HG03565 (cell line): ENCODE results near the gene NRDE2.

ENCODE experiments used
- ATAC-seq: cut with Tn5 transposase; IDR thresholded peaks from one replicate; pipeline ENCODE4 v1.9.1; 2021; ENCODE audit warnings: mild to moderate bottlenecking, moderate library complexity; ENCODE audit not compliant: unreplicated experiment

Gene NRDE2

DNA sequence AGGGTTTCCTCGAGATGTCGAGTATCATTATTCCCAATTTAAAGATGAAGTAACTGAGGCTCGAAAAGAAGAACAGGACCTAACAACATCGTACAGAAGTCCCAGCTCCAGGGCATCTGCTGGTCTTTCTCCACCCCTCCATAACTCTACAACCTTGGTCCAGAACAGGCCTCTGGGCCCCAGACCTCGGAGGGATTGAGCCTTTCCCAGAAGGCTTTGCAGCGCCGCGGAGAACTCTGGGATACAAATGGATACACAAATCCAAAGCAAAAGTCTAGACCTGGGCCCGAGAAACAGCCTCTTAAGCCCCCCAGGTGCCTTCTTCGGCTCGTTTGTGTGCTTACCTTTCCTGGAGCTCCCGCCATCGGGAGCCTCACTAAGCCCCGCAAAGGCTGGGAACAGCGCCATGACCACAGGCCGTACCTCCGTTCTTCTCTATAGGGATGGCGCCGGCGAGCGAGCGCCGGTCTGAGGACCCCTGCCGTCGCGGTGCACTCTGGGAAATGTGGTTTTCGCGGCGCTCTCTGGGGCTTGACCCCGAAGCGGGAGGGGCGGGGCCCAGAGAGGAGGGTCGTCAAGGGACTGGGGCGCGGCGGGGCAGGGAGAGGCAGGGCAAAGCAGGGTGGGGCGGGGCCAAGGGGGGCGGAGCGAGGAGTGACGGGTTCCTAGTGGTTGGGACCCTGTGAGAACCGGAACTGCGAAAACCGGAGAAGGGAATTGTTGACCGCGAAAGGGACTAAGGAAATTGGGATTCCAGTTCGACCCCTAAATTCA, at the start of gene NRDE2:
TSS of gene NRDE2 (minus strand) at position 445 of the 774 bp plus-strand sequence. CDS start at position 408, 37 bp downstream.
- peak; percentile 90 for ATAC-seq

GRCh38 chr14:90381011-90381786, 49.5 kb upstream of the NRDE2 start:
- ATAC-seq: no peak

- no peak for ATAC-seq
These were observed 47.4 kb upstream of the NRDE2 start for GRCh38 chr14:90379106-90379505.

DNA sequence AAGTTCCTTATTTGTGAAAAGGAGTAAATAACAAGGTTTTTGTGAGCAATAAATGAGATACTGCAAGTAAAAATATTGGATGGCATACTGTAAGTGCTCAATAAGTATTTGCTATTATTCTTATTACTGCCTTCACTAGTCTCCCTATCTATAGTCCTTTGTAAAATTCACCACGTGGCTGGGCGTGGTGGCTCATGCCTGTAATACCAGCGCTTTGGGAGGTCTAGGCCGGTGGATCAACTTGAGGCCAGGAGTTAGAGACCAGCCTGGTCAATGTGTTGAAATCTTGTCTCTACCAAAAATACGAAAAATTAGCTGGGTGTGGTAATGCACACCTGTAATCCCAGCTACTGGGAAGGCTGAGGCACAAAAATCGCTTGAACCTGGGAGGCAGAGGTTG, 46.5 kb upstream of the NRDE2 start:
- no peak for ATAC-seq

DNA sequence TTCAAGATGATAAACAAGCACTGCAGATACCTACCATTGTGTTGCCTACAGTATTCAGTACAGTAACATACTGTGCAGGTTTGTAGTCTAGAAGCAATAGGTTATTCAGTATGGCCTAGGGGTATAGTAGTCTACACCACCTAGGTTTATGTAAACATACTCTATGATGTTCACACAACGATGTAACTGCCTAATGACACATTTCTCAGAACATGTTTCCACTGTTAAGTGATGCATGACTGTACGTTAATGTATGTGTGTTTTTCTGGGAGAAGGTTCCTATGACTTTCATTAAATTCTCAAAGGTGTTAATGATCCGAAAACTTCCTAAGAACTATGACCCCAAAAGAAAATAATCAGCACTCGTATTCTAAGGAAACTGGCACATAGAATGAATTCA, 44.2 kb upstream of the NRDE2 start:
- ATAC-seq: no peak

GRCh38 chr14:90374813-90375212, 43.1 kb upstream of the NRDE2 start:
- no peak for ATAC-seq

- ATAC-seq: no peak
These were observed 42.1 kb upstream of the NRDE2 start for GRCh38 chr14:90373887-90374286.

GRCh38 chr14:90368946-90369721, 37.4 kb upstream of the NRDE2 start:
- ATAC-seq: no peak

DNA sequence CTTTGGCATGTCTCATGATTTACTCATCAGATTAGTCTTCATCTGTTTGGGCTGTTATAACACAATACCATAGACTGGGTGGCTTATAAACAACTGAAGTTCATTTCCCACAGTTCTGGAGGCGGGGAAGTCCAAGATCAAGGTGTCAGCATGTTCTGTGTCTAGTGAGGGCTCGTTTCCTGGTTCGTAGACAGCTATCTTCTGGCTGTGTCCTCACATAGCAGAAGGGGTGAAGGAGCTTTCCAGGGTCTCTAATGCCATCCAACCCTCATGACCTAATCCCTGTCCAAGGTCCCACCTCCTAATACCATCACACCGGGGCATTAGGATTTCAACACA, 30.8 kb upstream of the NRDE2 start:
- no peak for ATAC-seq

GRCh38 chr14:90361865-90362557, 30.3 kb upstream of the NRDE2 start:
- ATAC-seq: no peak

GRCh38 chr14:90358359-90358758, 26.6 kb upstream of the NRDE2 start:
- no peak for ATAC-seq

- no peak for ATAC-seq
These were observed 25.2 kb upstream of the NRDE2 start for GRCh38 chr14:90356925-90357324.

DNA sequence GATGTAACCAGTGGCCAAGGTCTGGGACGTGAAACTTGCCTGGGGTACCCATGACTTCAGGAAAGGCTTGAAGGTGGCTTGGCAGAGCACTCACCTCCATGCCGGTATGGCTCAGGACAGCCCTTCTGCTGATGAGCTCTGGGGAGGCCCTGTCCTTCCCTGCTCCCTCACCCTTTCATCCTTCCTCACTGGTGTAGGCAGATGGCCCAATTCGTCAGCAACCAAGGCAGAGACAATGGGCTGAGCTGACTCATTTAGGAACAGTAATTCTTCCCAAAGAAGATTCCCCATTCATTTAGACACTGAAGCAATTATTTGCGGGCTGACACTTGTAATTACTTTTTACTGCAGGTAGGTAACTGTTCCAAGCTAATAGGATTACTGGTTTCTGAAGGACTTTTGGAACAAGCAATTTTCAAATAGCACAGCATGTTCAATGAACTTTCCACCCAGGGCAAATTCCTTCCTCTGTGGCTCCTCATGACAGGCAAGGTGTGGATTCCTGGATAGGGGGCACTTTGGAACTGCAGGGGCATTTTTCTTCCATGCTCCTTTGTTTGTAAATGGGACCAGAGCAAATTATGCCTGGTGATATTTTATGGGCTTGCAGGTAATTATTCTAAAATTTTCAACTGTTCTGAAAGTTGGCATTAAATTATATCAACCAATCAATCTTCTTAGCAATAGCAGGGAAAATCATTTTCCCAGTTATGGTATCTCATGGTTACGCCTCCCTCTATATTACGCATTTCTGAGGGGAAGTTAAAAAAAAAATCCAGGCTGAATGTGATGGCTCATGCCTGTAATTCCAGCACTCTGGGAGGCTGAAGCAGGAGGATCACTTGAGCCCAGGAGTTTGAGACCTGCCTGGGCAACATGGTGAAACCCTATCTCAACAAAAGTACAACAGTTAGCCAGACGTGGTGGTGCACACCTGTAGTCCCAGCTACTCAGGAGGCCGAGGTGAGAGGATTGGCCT, 24.1 kb upstream of the NRDE2 start:
- ATAC-seq: no peak

DNA sequence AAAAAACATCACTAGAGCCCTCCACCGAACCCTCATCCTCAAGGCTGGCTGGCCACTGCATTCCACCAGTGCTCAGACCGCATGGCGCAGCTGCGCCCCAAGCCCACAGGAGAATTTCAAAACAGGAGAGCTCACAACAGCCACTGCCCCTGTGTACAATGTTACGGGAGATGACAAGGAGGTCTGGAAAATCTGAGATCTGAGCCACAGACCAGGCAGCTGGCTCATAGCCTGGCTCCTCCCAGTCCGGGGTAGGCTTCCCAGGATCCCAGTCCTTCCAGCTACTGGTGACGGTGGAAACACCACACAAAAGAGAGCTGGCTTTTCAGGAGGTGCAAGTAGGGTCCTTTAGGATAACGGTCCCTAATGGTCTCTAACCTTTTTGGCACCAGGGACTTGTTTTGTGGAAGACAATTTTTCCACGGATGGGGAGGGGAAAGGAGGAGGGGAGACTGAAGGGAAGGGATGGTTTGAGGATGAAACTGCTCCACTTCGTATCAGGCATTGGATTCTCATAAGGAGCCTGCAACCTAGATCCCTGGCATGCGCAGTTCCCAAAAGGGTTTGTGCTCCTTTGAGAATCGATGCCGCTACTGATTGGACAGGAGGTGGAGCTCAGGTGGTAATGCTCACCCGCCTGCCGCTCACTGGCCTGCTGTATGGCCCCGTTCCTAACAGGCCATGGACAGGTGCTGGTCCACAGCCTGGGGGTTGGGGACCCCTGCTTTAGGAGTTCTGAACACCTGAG, 23.0 kb upstream of the NRDE2 start:
- no peak for ATAC-seq

DNA sequence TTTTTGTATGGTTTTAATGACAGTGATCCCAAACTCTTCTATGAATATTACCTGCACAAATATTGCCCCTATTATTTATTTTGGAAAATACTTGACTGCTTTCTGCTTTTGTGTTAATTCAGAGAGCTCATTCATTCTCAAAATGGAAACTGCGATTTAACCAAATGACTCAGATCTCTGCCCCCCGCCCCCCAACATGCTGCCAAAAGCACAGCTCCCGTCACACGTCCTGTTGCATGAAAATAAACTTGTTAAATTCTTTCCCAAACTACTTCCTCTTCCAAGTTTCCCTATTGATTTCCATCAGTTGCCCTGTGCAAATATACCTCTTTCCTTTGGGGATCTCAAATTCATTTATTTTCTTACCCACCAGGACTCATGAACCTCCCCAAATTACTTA, 18.0 kb upstream of the NRDE2 start:
- ATAC-seq: no peak

GRCh38 chr14:90348270-90348669, 16.5 kb upstream of the NRDE2 start:
- no peak for ATAC-seq

DNA sequence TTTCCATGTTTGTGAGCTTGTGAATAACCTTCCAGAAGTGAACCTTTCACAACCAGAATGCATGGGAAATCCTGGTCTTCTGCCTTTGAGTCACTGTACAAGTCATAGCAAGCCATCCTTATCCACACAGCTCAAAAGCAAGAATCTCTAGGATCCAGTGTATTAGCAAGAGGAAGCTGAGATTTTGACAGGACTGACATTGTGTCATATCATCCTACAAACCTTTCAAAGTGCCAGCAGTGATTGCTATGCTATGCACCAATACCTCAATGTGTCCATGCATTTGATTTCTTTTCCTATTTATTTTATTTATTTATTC, 13.5 kb upstream of the NRDE2 start:
- no peak for ATAC-seq

DNA sequence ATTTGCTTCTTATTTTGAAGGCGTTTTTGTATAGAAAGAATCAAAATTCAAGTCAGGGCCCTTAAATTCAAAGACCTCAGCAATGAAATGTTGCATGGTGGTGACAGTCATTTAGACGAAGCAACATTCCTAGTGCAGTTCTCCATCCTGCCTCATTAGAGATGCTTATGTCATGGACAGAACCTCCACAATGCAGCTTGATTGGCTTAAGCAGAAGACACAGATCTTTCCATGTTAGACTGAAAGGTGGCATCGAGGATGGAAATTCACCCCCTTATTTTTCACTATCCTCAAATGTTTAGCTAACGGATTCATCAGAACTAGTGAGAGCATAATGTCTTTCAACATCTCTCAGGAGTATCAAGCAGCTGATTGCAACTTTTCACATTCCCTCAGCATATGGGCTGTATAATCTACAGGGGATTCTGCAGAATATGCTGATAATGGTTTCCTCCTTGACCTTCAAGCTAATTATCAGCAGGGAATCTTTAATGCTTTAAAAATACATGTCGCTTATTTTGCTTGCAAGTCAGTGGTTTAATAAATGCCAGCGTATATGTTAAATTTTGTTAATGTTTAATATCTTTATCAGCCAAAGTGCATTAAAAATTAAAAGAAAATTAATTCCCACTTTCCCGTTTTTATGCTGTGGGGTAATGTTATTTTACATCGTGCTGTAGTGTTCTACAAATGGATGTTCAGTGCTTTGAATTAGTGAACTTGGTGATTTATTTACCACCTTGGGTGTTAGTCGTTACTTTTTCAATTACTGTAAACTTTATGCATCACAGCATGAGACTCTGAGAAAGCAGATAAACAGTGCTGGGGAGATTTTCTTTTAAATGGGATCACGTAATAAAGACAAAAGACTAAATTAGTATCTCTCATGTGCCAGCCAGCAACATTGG, 12.8 kb upstream of the NRDE2 start:
- no peak for ATAC-seq
